Measurements from ENCODE around the gene NDUFAF8. TPM values are rescaled to one million over a fixed set of nuclear protein-coding genes. Genes with fewer than 3 reads are reported as not detected.

The NDUFAF8 gene
- total and polyA plus RNA-seq, 10 of the 15 experiments (the other 5 are each of a cell fraction or from before 2014, with no cell fraction given): 22.0 to 307 (median 106) TPM

DNA sequence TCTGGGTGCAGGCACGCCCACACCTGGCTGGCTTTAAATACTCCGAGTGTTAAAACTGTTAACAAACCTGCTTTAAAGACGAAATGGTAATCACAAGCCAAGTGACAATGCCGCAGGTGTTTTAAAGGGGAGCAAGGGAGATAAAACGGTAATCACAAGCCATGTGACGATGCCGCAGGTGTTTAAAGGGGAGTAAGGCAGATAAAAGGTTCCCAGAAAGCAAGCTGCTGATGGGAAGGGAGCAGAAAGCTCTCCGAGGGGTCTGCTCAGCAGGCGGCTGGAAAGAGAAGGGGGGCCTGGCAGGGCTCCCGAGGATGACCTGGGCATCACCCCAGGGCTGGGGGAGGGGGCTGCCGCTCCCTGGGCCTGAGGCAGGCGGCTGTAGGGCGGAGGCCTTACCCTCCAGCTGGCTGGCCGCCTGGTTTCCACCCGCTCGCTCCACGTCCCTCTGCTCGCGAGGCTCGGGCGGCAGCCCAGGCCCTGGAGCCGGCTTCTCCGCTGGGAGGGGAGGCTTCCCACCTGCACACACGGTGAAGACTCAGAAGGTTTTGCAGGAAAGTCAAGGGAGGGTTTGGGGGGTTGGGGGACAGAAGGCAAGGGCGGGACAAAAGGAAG is 12.1 kb downstream of the NDUFAF8 start (continued):
- TF ChIP-seq, protein P1, sequence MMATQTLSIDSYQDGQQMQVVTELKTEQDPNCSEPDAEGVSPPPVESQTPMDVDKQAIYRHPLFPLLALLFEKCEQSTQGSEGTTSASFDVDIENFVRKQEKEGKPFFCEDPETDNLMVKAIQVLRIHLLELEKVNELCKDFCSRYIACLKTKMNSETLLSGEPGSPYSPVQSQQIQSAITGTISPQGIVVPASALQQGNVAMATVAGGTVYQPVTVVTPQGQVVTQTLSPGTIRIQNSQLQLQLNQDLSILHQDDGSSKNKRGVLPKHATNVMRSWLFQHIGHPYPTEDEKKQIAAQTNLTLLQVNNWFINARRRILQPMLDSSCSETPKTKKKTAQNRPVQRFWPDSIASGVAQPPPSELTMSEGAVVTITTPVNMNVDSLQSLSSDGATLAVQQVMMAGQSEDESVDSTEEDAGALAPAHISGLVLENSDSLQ (IDR thresholded peaks at IDR 0.05): no peak
- TF ChIP-seq PAX5 (IDR thresholded peaks at IDR 0.05; ENCODE audit: borderline replicate concordance, low read depth, low read length) (no peak), ASH2L (IDR thresholded peaks at IDR 0.05; ENCODE audit: borderline replicate concordance, low read depth) (no peak)
- TF ChIP-seq, protein P2, sequence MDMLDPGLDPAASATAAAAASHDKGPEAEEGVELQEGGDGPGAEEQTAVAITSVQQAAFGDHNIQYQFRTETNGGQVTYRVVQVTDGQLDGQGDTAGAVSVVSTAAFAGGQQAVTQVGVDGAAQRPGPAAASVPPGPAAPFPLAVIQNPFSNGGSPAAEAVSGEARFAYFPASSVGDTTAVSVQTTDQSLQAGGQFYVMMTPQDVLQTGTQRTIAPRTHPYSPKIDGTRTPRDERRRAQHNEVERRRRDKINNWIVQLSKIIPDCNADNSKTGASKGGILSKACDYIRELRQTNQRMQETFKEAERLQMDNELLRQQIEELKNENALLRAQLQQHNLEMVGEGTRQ (IDR thresholded peaks at IDR 0.05; ENCODE audit: borderline replicate concordance, low read depth, low read length): no peak

DNA sequence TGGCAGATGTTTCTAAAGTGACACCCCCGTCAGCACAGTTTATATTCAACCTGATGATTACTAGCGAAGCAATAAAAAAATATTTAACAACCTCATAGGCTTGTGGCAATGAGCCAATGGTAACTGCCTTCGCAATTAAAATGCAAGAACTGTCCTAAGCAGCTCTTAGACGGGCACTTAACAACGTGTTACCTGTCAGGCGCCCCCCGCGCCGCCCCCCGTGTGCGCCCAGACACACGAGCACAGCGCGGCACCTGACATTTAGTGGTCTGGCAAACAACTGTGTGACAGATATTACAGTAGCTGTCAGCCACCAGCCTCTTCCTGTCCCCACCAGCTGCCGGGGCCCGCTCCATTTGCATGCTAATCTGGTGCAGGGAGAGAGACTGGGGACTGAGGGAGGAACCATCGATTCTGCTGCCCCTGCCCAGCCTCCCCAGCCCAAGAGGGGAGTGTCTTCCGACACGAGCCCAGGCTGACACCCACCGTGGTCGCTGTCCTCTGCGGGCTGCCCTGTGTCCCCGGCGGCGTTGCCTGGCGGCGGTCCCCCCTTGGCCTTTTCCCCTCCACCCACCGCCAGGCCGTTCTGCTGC is 12.7 kb downstream of the NDUFAF8 start:
- ChIA-PET SMC1A (ENCODE audit: uncharacterized antibody, unreplicated experiment) (no interaction called here), RAD21 (ENCODE audit: unreplicated experiment) (no interaction called here), CTCF (interaction anchor here (1.6 kb wide), 2 partner anchors 25 to 233 kb away, joined by 3 to 6 read pairs; no protein-coding TSS in a partner anchor), POLR2A (no interaction called here)
- no peak overlapping the region for H3K27ac ChIP-seq (ENCODE audit: control insufficient read depth, insufficient read depth)
- no TSS peak for BruUV-seq (replicated peaks)
- in situ Hi-C loops (cut with MboI): no loop called here
- H3K79me2 ChIP-seq (ENCODE audit: control insufficient read depth, insufficient read depth, low read length): no peaks in the 10 kb centered on the region
- DNase-seq (ENCODE audit: low read depth, low spot score) (no peak), ATAC-seq (no peak), FAIRE-seq (no peak)
- no peaks in the 10 kb centered on the region for H3K4me1 ChIP-seq (ENCODE audit: control insufficient read depth, insufficient read depth, low read length)
- no peak overlapping the region for H3K4me2 ChIP-seq (ENCODE audit: control insufficient read depth, insufficient read depth)
- H3K27me3 ChIP-seq (replicated peaks in 1 of 2; ENCODE audit: control insufficient read depth in 2 of 2, insufficient read depth in 2 of 2, low read length in 1 of 2): no peaks in the 10 kb centered on the region
- 54% methylated on average over 29 of the region's 29 CpGs for WGBS (ENCODE audit: insufficient coverage, insufficient replicate concordance, low lambda C conversion rate, missing lambda C conversion rate)
- H3K36me3 ChIP-seq (ENCODE audit: control insufficient read depth in 2 of 2, insufficient read depth in 2 of 2, low read length in 1 of 2): peaks cover 2% of the 10 kb centered on the region in 2 experiments; a peak in 3 of 4 replicates
- no peak overlapping the region for H3K9ac ChIP-seq (ENCODE audit: control insufficient read depth, insufficient read depth, low read length)
- no peaks in the 10 kb centered on the region for H3K9me3 ChIP-seq (replicated peaks; ENCODE audit: control insufficient read depth, insufficient read depth, low read length)
- H3K4me3 ChIP-seq: no peak overlapping the region
- intact Hi-C loops (cut with micrococcal nuclease; ENCODE audit: unreplicated experiment): loop anchor here (5.0 to 10.0 kb wide), 2 partner anchors 263 to 350 kb away; partner anchors contain the start of gene ACTG1
- H2AFZ ChIP-seq (ENCODE audit: control insufficient read depth, low read depth, low read length): no peak overlapping the region
- H4K20me1 ChIP-seq (ENCODE audit: control insufficient read depth, insufficient read depth): no peaks in the 10 kb centered on the region
- TF ChIP-seq NFIC (IDR thresholded peaks at IDR 0.05; ENCODE audit: low read depth, low read length): no peak
- no peak for TF ChIP-seq SIX5 (IDR thresholded peaks at IDR 0.05; ENCODE audit: low read depth, low read length, severe bottlenecking)
- TF ChIP-seq, protein P3, sequence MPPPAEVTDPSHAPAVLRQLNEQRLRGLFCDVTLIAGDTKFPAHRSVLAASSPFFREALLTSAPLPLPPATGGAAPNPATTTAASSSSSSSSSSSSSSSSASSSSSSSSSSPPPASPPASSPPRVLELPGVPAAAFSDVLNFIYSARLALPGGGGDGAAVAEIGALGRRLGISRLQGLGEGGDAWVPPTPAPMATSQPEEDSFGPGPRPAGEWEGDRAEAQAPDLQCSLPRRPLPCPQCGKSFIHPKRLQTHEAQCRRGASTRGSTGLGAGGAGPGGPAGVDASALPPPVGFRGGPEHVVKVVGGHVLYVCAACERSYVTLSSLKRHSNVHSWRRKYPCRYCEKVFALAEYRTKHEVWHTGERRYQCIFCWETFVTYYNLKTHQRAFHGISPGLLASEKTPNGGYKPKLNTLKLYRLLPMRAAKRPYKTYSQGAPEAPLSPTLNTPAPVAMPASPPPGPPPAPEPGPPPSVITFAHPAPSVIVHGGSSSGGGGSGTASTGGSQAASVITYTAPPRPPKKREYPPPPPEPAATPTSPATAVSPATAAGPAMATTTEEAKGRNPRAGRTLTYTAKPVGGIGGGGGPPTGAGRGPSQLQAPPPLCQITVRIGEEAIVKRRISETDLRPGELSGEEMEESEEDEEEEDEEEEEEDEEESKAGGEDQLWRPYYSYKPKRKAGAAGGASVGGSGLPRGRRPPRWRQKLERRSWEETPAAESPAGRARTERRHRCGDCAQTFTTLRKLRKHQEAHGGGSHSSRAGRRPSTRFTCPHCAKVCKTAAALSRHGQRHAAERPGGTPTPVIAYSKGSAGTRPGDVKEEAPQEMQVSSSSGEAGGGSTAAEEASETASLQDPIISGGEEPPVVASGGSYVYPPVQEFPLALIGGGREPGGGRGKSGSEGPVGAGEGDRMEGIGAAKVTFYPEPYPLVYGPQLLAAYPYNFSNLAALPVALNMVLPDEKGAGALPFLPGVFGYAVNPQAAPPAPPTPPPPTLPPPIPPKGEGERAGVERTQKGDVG (CRISPR knock-in tag; IDR thresholded peaks at IDR 0.05): no peak
- TF ChIP-seq, protein P4, sequence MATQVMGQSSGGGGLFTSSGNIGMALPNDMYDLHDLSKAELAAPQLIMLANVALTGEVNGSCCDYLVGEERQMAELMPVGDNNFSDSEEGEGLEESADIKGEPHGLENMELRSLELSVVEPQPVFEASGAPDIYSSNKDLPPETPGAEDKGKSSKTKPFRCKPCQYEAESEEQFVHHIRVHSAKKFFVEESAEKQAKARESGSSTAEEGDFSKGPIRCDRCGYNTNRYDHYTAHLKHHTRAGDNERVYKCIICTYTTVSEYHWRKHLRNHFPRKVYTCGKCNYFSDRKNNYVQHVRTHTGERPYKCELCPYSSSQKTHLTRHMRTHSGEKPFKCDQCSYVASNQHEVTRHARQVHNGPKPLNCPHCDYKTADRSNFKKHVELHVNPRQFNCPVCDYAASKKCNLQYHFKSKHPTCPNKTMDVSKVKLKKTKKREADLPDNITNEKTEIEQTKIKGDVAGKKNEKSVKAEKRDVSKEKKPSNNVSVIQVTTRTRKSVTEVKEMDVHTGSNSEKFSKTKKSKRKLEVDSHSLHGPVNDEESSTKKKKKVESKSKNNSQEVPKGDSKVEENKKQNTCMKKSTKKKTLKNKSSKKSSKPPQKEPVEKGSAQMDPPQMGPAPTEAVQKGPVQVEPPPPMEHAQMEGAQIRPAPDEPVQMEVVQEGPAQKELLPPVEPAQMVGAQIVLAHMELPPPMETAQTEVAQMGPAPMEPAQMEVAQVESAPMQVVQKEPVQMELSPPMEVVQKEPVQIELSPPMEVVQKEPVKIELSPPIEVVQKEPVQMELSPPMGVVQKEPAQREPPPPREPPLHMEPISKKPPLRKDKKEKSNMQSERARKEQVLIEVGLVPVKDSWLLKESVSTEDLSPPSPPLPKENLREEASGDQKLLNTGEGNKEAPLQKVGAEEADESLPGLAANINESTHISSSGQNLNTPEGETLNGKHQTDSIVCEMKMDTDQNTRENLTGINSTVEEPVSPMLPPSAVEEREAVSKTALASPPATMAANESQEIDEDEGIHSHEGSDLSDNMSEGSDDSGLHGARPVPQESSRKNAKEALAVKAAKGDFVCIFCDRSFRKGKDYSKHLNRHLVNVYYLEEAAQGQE (IDR thresholded peaks at IDR 0.05; ENCODE audit: low read depth, low read length): no peak
- TF ChIP-seq CREB1 (IDR thresholded peaks at IDR 0.05; ENCODE audit: low read depth): no peak
- no peak for TF ChIP-seq TARDBP (IDR thresholded peaks at IDR 0.05; ENCODE audit: borderline replicate concordance)
- no peak for TF ChIP-seq CBFB (IDR thresholded peaks at IDR 0.05; ENCODE audit: low read depth)
- TF ChIP-seq NR2C1 (IDR thresholded peaks at IDR 0.05): no peak
- TF ChIP-seq PML (IDR thresholded peaks at IDR 0.05; ENCODE audit: low read length): no peak
- no peak for TF ChIP-seq SIN3A (IDR thresholded peaks at IDR 0.05; ENCODE audit: low read depth, low read length)

Data from GM12878 (cell line).